SK-N-SH (cell line): ENCODE data around the gene DSCAM. TPM values are rescaled to one million over a fixed set of nuclear protein-coding genes. Genes with fewer than 3 reads are reported as not detected.

Experiments
- CTCF ChIA-PET: fragments of 300-600, 350-600 bp; formaldehyde crosslinking; extraction: SDS; loops from one replicate; lab custom pipeline; 2021; lab: Yijun Ruan, JAX
- POLR2A ChIA-PET: fragments of 350-600 bp; sonication (Branson Sonifier 250); formaldehyde crosslinking; extraction: SDS; loops from one replicate; lab custom pipeline; 2020; ENCODE audit warnings: antibody characterized with exemption, inconsistent platforms; lab: Yijun Ruan, JAX
- DNase-seq: peaks from one replicate; pipeline ENCODE4 v3.0.0; 2012
- H2AFZ ChIP-seq: fragments of 200-600 bp; sonication (generic); 2 replicates; pipeline ENCODE4 v1.8.1; 2016; ENCODE audit warnings: antibody characterized with exemption, mild to moderate bottlenecking, low read depth
- H3F3A ChIP-seq: fragments of 200-600 bp; sonication (generic); replicated peaks from 2 replicates; pipeline ENCODE3; 2016; ENCODE audit warnings: antibody characterized with exemption, mild to moderate bottlenecking; ENCODE audit not compliant: insufficient read depth
- H3K27ac ChIP-seq, 2 experiments: fragments of 200-500 bp in 1 of 2; fragments of 200-600 bp in 1 of 2; sonication (Bioruptor generic) in 1 of 2; sonication (generic), shearing (Covaris generic) in 1 of 2; 2 replicates each; pipeline versions ENCODE4 v1.5.1 to v1.6.1; 2014 to 2016; ENCODE audit warnings: low read depth in 2 of 2, inconsistent platforms in 1 of 2, low read length in 1 of 2, mild to moderate bottlenecking in 1 of 2, mixed read lengths in 1 of 2
- H3K27me3 ChIP-seq: fragments of 200-600 bp; sonication (generic), shearing (Covaris generic); 2 replicates; pipeline ENCODE4 v1.6.1; 2016; ENCODE audit warnings: mixed run types; ENCODE audit not compliant: insufficient read depth
- H3K36me3 ChIP-seq, 2 experiments: fragments of 200-500 bp in 1 of 2; fragments of 200-600 bp in 1 of 2; sonication (Bioruptor generic) in 1 of 2; sonication (generic) in 1 of 2; replicated peaks in 1 of 2; 2 replicates each; pipeline versions ENCODE3 to v1.5.1; 2014 to 2016; ENCODE audit warnings: low read length in 1 of 2, mild to moderate bottlenecking in 1 of 2; ENCODE audit not compliant: insufficient read depth in 2 of 2, control insufficient read depth in 1 of 2
- H3K4me1 ChIP-seq, 2 experiments: fragments of 200-500 bp in 1 of 2; fragments of 200-600 bp in 1 of 2; sonication (Bioruptor generic) in 1 of 2; sonication (generic), shearing (Covaris generic) in 1 of 2; 2 replicates each; pipeline versions ENCODE4 v1.5.1 to v1.6.1; 2014 to 2016; ENCODE audit warnings: low read depth in 1 of 2, low read length in 1 of 2, mixed run types in 1 of 2; ENCODE audit not compliant: insufficient read depth in 2 of 2, control insufficient read depth in 1 of 2
- H3K4me2 ChIP-seq: fragments of 200-600 bp; sonication (generic), shearing (Covaris generic); 2 replicates; pipeline ENCODE4 v1.6.1; 2017; ENCODE audit warnings: mixed run types
- H3K4me3 ChIP-seq, 2 experiments: fragments of 200-500 bp in 1 of 2; fragments of 200-600 bp in 1 of 2; sonication (Bioruptor generic) in 1 of 2; sonication (generic), shearing (Covaris generic) in 1 of 2; 2 replicates each; pipeline versions ENCODE4 v1.5.1 to v1.8.1; 2014 to 2016; ENCODE audit warnings: low read depth in 2 of 2, inconsistent platforms in 1 of 2, low read length in 1 of 2, mild to moderate bottlenecking in 1 of 2, mixed read lengths in 1 of 2, moderate library complexity in 1 of 2
- H3K79me2 ChIP-seq: fragments of 200-600 bp; sonication (generic); 2 replicates; pipeline ENCODE4 v1.8.1; 2017; ENCODE audit warnings: mild to moderate bottlenecking; ENCODE audit not compliant: insufficient read depth
- H3K9ac ChIP-seq: fragments of 200-600 bp; sonication (generic); 2 replicates; pipeline ENCODE4 v1.6.1; 2017; ENCODE audit warnings: mixed run types
- H3K9me2 ChIP-seq: fragments of 200-600 bp; sonication (generic); 2 replicates; pipeline ENCODE4 v1.6.1; 2017; ENCODE audit warnings: mixed run types
- H3K9me3 ChIP-seq: fragments of 200-600 bp; sonication (generic); 2 replicates; pipeline ENCODE4 v1.6.1; 2017; ENCODE audit warnings: mixed run types, mild to moderate bottlenecking, moderate library complexity
- H4K20me1 ChIP-seq: fragments of 200-600 bp; sonication (generic); 2 replicates; pipeline ENCODE4 v1.6.1; 2017; ENCODE audit warnings: mild to moderate bottlenecking, mixed run types; ENCODE audit not compliant: insufficient read depth
- CHD2 ChIP-seq: fragments of 150-350 bp; IDR thresholded peaks from 2 replicates; pipeline ENCODE4 v1.6.1; 2018; ENCODE audit warnings: low read length; ENCODE audit not compliant: partially characterized antibody
- EP300 ChIP-seq, 2 experiments: IDR thresholded peaks; 2 replicates each; pipeline versions ENCODE4 v1.4.0 to v1.6.1; 2012; ENCODE audit warnings: borderline replicate concordance in 1 of 2, low read depth in 1 of 2, low read length in 1 of 2
- EZH2phosphoT487 ChIP-seq: fragments of 200-600 bp; sonication (generic); IDR thresholded peaks from 2 replicates; pipeline ENCODE4 v1.6.1; 2017; ENCODE audit warnings: low read depth, mixed run types, mild to moderate bottlenecking, antibody characterized with exemption, moderate library complexity, borderline replicate concordance
- FOSL2 ChIP-seq: IDR thresholded peaks from 2 replicates; pipeline ENCODE4 v1.4.0; 2012; ENCODE audit warnings: low read depth, mild to moderate bottlenecking, moderate library complexity, borderline replicate concordance
- JUND ChIP-seq: IDR thresholded peaks from 2 replicates; pipeline ENCODE4 v1.4.0; 2012
- NRF1 ChIP-seq: IDR thresholded peaks from 2 replicates; pipeline ENCODE4 v1.6.1; 2012; ENCODE audit warnings: low read depth, mild to moderate bottlenecking, low read length
- RAD21 ChIP-seq: IDR thresholded peaks from 2 replicates; pipeline ENCODE4 v1.6.1; 2012; ENCODE audit warnings: mild to moderate bottlenecking, low read length
- RCOR1 ChIP-seq: fragments of 150-350 bp; IDR thresholded peaks from 2 replicates; pipeline ENCODE4 v1.6.1; 2017; ENCODE audit warnings: antibody characterized with exemption, low read length
- SMC3 ChIP-seq: IDR thresholded peaks from 2 replicates; pipeline ENCODE4 v1.6.1; 2012; ENCODE audit warnings: low read depth, low read length, improper control_type of control experiment
- WGBS: methylation state at CpG from one replicate; pipeline ENCODE4 v1.1.6; 2017; ENCODE audit warnings: low lambda C conversion rate; 5-methylcytosine and 5-hydroxymethylcytosine counted together
- polyA plus RNA-seq, 3 experiments: library from polyadenylated mRNA; depleted of rRNA; stranded (reverse); fragments of >200 nt; gene quantifications; 2 replicates each; pipeline ENCODE4 v1.2.3, GENCODE V29; 2012
- TF ChIP-seq, protein P1 (sequence below): IDR thresholded peaks from 2 replicates; pipeline ENCODE4 v1.4.0; 2012; ENCODE audit warnings: low read depth, borderline replicate concordance

DSCAM gene
- polyA plus RNA-seq, 1 of the 3 experiments (the other 2 are of a cell fraction): not detected

DNA sequence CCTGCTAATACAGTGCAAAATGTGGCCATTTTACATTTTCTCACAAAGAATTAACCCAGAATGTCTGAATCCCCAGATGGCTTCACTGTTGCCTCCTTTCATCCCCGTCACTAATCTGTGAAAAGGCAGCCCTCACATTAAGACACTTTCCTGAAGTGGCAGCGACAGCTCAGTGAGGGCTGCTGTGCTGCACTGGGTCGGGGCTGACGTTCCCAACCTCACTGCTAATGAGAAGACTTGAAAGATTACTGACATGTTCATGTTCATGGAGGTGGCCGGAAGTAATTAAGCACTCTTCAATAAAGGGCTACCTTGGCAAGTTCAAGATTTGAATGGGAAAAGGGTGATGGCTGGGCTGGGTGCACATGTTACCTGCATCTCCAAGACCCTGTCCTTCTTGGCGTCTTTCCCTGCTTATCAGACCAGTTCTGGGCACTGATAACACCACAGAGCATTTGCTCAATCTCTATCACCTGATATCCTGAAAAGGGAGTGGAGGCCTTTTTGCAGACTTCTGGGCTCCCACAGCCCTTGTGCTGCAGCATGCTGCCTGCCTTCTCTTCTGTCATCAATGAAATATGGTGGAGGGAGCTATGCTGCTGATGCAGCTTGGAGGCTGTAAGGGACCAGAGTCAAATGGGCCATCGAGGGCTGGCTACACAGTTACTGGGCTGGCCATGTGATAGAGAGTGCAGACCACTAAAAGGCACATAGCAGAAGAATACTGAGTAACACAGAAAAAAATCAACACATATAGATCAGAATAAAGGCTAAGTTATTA lies 596.3 kb downstream of the DSCAM start:
- Histone ChIP-seq H3K9ac (no peak overlapping the region), H3K4me1 (peaks cover 0 to 29% of the 10 kb centered on the region in 2 experiments; a peak in 2 of 4 replicates), H2AFZ (no peak overlapping the region), H3K27me3 (no peaks in the 10 kb centered on the region), H3F3A (no peaks in the 10 kb centered on the region), H4K20me1 (no peaks in the 10 kb centered on the region), H3K9me2 (no peaks in the 10 kb centered on the region), H3K79me2 (no peaks in the 10 kb centered on the region), H3K36me3 (no peaks in the 10 kb centered on the region), H3K4me3 (no peak overlapping the region), H3K9me3 (no peaks in the 10 kb centered on the region), H3K4me2 (no peak overlapping the region), H3K27ac (no peak overlapping the region)
- ChIA-PET POLR2A (no interaction called here), CTCF (interaction anchor here (1.1 kb wide), 1 partner anchor 135 kb away, joined by 3 read pairs; no protein-coding TSS in a partner anchor)
- WGBS: 20% methylated on average over 7 of the region's 7 CpGs
- DNase-seq: no peak
- TF ChIP-seq RCOR1 (no peak), EZH2phosphoT487 (no peak)

DNA sequence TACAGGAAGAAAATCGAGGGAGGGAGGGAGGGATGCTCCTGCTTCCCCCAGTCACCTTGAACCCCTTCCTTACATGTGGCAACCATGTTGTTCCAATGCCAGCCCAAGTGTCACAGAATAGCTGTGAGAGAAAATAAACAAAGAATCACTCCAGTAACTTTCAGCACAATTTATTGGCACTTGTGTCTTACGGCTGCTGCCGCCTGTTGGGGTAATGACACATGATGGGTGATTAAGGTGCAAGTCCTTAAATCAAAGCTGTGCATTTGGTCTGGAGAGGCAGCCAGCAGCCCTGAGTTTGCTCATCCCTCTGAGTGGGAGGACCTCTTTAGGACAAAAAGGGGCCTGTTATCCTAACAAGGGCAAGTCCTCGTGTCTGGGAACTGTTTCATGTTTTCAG lies 602.0 kb downstream of the DSCAM start:
- CTCF ChIA-PET: interaction anchor here (1.6 to 1.7 kb wide), 2 partner anchors 101 to 141 kb away, joined by 5 to 7 read pairs; no protein-coding TSS in a partner anchor
- POLR2A ChIA-PET: interaction anchor here (1.1 kb wide), 1 partner anchor 9 kb away, joined by 3 read pairs; no protein-coding TSS in a partner anchor
- no peak for DNase-seq
- Histone ChIP-seq H3K9ac (no peak overlapping the region), H3K36me3 (no peaks in the 10 kb centered on the region), H3K79me2 (no peaks in the 10 kb centered on the region), H3K9me2 (no peaks in the 10 kb centered on the region), H3F3A (no peaks in the 10 kb centered on the region), H3K9me3 (no peaks in the 10 kb centered on the region), H3K4me3 (no peak overlapping the region), H3K4me1 (no peaks in the 10 kb centered on the region; a peak in 1 of 4 replicates), H3K27me3 (no peaks in the 10 kb centered on the region), H4K20me1 (no peaks in the 10 kb centered on the region), H3K4me2 (no peak overlapping the region), H2AFZ (no peak overlapping the region), H3K27ac (no peak overlapping the region)
- 44% methylated on average over 4 of the region's 4 CpGs for WGBS
- no peak for TF ChIP-seq SMC3
- TF ChIP-seq, protein P1, sequence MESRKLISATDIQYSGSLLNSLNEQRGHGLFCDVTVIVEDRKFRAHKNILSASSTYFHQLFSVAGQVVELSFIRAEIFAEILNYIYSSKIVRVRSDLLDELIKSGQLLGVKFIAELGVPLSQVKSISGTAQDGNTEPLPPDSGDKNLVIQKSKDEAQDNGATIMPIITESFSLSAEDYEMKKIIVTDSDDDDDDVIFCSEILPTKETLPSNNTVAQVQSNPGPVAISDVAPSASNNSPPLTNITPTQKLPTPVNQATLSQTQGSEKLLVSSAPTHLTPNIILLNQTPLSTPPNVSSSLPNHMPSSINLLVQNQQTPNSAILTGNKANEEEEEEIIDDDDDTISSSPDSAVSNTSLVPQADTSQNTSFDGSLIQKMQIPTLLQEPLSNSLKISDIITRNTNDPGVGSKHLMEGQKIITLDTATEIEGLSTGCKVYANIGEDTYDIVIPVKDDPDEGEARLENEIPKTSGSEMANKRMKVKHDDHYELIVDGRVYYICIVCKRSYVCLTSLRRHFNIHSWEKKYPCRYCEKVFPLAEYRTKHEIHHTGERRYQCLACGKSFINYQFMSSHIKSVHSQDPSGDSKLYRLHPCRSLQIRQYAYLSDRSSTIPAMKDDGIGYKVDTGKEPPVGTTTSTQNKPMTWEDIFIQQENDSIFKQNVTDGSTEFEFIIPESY: no peak
- no peak for TF ChIP-seq EP300 (IDR thresholded peaks at IDR 0.05; ENCODE audit: borderline replicate concordance in 1 of 2, low read depth in 1 of 2, low read length in 1 of 2)
- no peak for TF ChIP-seq JUND
- TF ChIP-seq CHD2: no peak
- no peak for TF ChIP-seq FOSL2
- TF ChIP-seq RAD21: no peak
- no peak for TF ChIP-seq NRF1
